Stimulated activated naive B cell treated with anti-CD40 and anti-IgM and Interleukin-4, amounts not matched to agents 10 μg/mL and 1 μg/mL and 100 μg/mL, for 72 hours (primary cell): ENCODE results near the gene TCF7L2.
A peak's percentile ranks its signal among the peaks of the same experiment; 100 is the strongest.

ENCODE experiments used
- ATAC-seq, 2 donors: fragments of 150-1000 bp; cut with Tn5 transposase; replicated peaks; 2 replicates each; pipeline ENCODE4 v1.10.0; 2021; ENCODE audit warnings: moderate library complexity in 1 of 2
- DNase-seq: peaks from one replicate; pipeline ENCODE4 v3.0.0; 2021
- H3K27ac Mint-ChIP-seq: one replicate; pipeline ENCODE4 v1.8.0; 2022; ENCODE audit warnings: mild to moderate bottlenecking, mixed read lengths
- H3K27me3 Mint-ChIP-seq, 2 donors: one replicate each; pipeline ENCODE4 v1.8.0; 2022; ENCODE audit warnings: mixed read lengths in 2 of 2
- H3K36me3 Mint-ChIP-seq, 2 donors: one replicate each; pipeline ENCODE4 v1.8.0; 2022; ENCODE audit warnings: mixed read lengths in 2 of 2, mild to moderate bottlenecking in 1 of 2
- H3K4me1 Mint-ChIP-seq, 2 donors: one replicate each; pipeline ENCODE4 v1.8.0; 2022; ENCODE audit warnings: mixed read lengths in 2 of 2, mild to moderate bottlenecking in 1 of 2
- H3K4me3 Mint-ChIP-seq, 2 donors: one replicate each; pipeline ENCODE4 v1.8.0; 2022; ENCODE audit warnings: mild to moderate bottlenecking in 2 of 2, mixed read lengths in 2 of 2, moderate library complexity in 1 of 2
- H3K9me3 Mint-ChIP-seq, 2 donors: one replicate each; pipeline ENCODE4 v1.8.0; 2022; ENCODE audit warnings: mixed read lengths in 2 of 2, mild to moderate bottlenecking in 1 of 2

The TCF7L2 gene

GRCh38 chr10:112949875-112950507 lies at the start of gene TCF7L2:
Gene TCF7L2 (plus strand): TSS chr10:112950247. CDS start chr10:112950757, 510 bp downstream.
- H3K27me3 Mint-ChIP-seq: peaks cover 55 to 64% of the 10 kb centered on the region in 2 donors

GRCh38 chr10:112902730-112903129 lies 47.3 kb upstream of the TCF7L2 start:
- no peaks in the 10 kb centered on the region for H3K36me3 Mint-ChIP-seq
- ATAC-seq (no peak), DNase-seq (no peak)
- no peak overlapping the region for H3K27ac Mint-ChIP-seq
- no peaks in the 10 kb centered on the region for H3K9me3 Mint-ChIP-seq
- peaks cover 8 to 16% of the 10 kb centered on the region in 2 donors for H3K27me3 Mint-ChIP-seq
- H3K4me3 Mint-ChIP-seq: no peak overlapping the region
- H3K4me1 Mint-ChIP-seq: no peaks in the 10 kb centered on the region

More at GRCh38 chr10:112949875-112950507, at the start of gene TCF7L2:
- peaks cover 18 to 34% of the 10 kb centered on the region in 2 donors for H3K4me1 Mint-ChIP-seq
- no peak for DNase-seq
- peak; percentile 52 to 56 for ATAC-seq
- H3K27ac Mint-ChIP-seq: peak within 1 kb of the TSS; percentile 89
- H3K36me3 Mint-ChIP-seq: peaks cover 0 to 3% of the 10 kb centered on the region in 2 donors
- H3K4me3 Mint-ChIP-seq: peak within 1 kb of the TSS; percentile 84 to 86
- no peaks in the 10 kb centered on the region for H3K9me3 Mint-ChIP-seq

GRCh38 chr10:112904000-112904399 lies 46.0 kb upstream of the TCF7L2 start:
- DNase-seq (no peak), ATAC-seq (no peak)
- Mint-ChIP-seq H3K27ac (no peak overlapping the region), H3K4me3 (no peak overlapping the region), H3K9me3 (no peaks in the 10 kb centered on the region), H3K4me1 (no peaks in the 10 kb centered on the region), H3K27me3 (peaks cover 7 to 8% of the 10 kb centered on the region in 2 donors), H3K36me3 (no peaks in the 10 kb centered on the region)

GRCh38 chr10:112906945-112907344 lies 43.1 kb upstream of the TCF7L2 start:
- no peaks in the 10 kb centered on the region for H3K36me3 Mint-ChIP-seq
- no peak for ATAC-seq

GRCh38 chr10:112907893-112908292 lies 42.2 kb upstream of the TCF7L2 start:
- peaks cover under 1 to 2% of the 10 kb centered on the region in 2 donors for H3K9me3 Mint-ChIP-seq
- H3K4me1 Mint-ChIP-seq: peaks cover 0 to 2% of the 10 kb centered on the region in 2 donors
- H3K27me3 Mint-ChIP-seq: peaks cover 3 to 8% of the 10 kb centered on the region in 2 donors
- H3K4me3 Mint-ChIP-seq: no peak overlapping the region
- no peak for ATAC-seq
- DNase-seq: no peak
- H3K36me3 Mint-ChIP-seq: peaks cover 0 to 2% of the 10 kb centered on the region in 2 donors
- H3K27ac Mint-ChIP-seq: no peak overlapping the region

More at GRCh38 chr10:112906945-112907344, 43.1 kb upstream of the TCF7L2 start:
- DNase-seq: no peak
- Mint-ChIP-seq H3K27me3 (peaks cover 7 to 9% of the 10 kb centered on the region in 2 donors), H3K4me1 (no peaks in the 10 kb centered on the region), H3K4me3 (no peak overlapping the region), H3K9me3 (no peaks in the 10 kb centered on the region), H3K27ac (no peak overlapping the region)

- H3K27me3 Mint-ChIP-seq: peaks cover 3 to 8% of the 10 kb centered on the region in 2 donors
- peaks cover 0 to 3% of the 10 kb centered on the region in 2 donors for H3K36me3 Mint-ChIP-seq
- H3K9me3 Mint-ChIP-seq: peaks cover 3 to 4% of the 10 kb centered on the region in 2 donors
- H3K27ac Mint-ChIP-seq: no peak overlapping the region
- peaks cover 0 to 2% of the 10 kb centered on the region in 2 donors for H3K4me1 Mint-ChIP-seq
- ATAC-seq (no peak), DNase-seq (no peak)
- H3K4me3 Mint-ChIP-seq: no peak overlapping the region
Measured at GRCh38 chr10:112911206-112911605, 38.8 kb upstream of the TCF7L2 start.

- Mint-ChIP-seq H3K4me1 (peaks cover 0 to 2% of the 10 kb centered on the region in 2 donors), H3K9me3 (peaks cover 3 to 4% of the 10 kb centered on the region in 2 donors), H3K27ac (no peak overlapping the region), H3K36me3 (peaks cover 2 to 3% of the 10 kb centered on the region in 2 donors), H3K27me3 (peaks cover 8 to 10% of the 10 kb centered on the region in 2 donors), H3K4me3 (no peak overlapping the region)
- ATAC-seq (no peak), DNase-seq (no peak)
Measured at GRCh38 chr10:112912410-112912928, 37.6 kb upstream of the TCF7L2 start.

- peaks cover 0 to 2% of the 10 kb centered on the region in 2 donors for H3K4me1 Mint-ChIP-seq
- H3K9me3 Mint-ChIP-seq: peaks cover 3 to 4% of the 10 kb centered on the region in 2 donors
Measured at GRCh38 chr10:112913255-112913654, 36.8 kb upstream of the TCF7L2 start.

GRCh38 chr10:112913661-112914287 lies 36.3 kb upstream of the TCF7L2 start:
- Mint-ChIP-seq H3K4me3 (no peak overlapping the region), H3K4me1 (peaks cover 0 to 2% of the 10 kb centered on the region in 2 donors), H3K9me3 (peaks cover 3 to 4% of the 10 kb centered on the region in 2 donors), H3K27ac (no peak overlapping the region), H3K27me3 (peaks cover 8 to 10% of the 10 kb centered on the region in 2 donors), H3K36me3 (peaks cover 2 to 3% of the 10 kb centered on the region in 2 donors)
- no peak for ATAC-seq
- no peak for DNase-seq

More at GRCh38 chr10:112913255-112913654, 36.8 kb upstream of the TCF7L2 start:
- peaks cover 8 to 10% of the 10 kb centered on the region in 2 donors for H3K27me3 Mint-ChIP-seq
- DNase-seq (no peak), ATAC-seq (no peak)
- no peak overlapping the region for H3K4me3 Mint-ChIP-seq
- H3K27ac Mint-ChIP-seq: no peak overlapping the region
- peaks cover 2 to 3% of the 10 kb centered on the region in 2 donors for H3K36me3 Mint-ChIP-seq

- Mint-ChIP-seq H3K27ac (no peak overlapping the region), H3K4me3 (no peak overlapping the region), H3K27me3 (peaks cover 8 to 10% of the 10 kb centered on the region in 2 donors), H3K36me3 (peaks cover 2 to 3% of the 10 kb centered on the region in 2 donors), H3K9me3 (peaks cover 3 to 4% of the 10 kb centered on the region in 2 donors), H3K4me1 (peaks cover 0 to 2% of the 10 kb centered on the region in 2 donors)
- ATAC-seq: no peak
- DNase-seq: no peak
Measured at GRCh38 chr10:112914288-112914952, 35.6 kb upstream of the TCF7L2 start.

- H3K36me3 Mint-ChIP-seq: peaks cover 3 to 4% of the 10 kb centered on the region in 2 donors
- DNase-seq (no peak), ATAC-seq (peak; percentile 65 to 83)
- H3K9me3 Mint-ChIP-seq: peaks cover 3 to 4% of the 10 kb centered on the region in 2 donors
- H3K27me3 Mint-ChIP-seq: peaks cover 8 to 10% of the 10 kb centered on the region in 2 donors
- no peak overlapping the region for H3K27ac Mint-ChIP-seq
- H3K4me1 Mint-ChIP-seq: peaks cover 0 to 2% of the 10 kb centered on the region in 2 donors
- H3K4me3 Mint-ChIP-seq: no peak overlapping the region
Measured at GRCh38 chr10:112915590-112916572, 34.2 kb upstream of the TCF7L2 start.

- Mint-ChIP-seq H3K27me3 (peaks cover 4 to 10% of the 10 kb centered on the region in 2 donors), H3K36me3 (peaks cover 3 to 4% of the 10 kb centered on the region in 2 donors), H3K4me1 (peaks cover 0 to 2% of the 10 kb centered on the region in 2 donors), H3K9me3 (peaks cover 3 to 4% of the 10 kb centered on the region in 2 donors), H3K4me3 (no peak overlapping the region), H3K27ac (no peak overlapping the region)
- DNase-seq (no peak), ATAC-seq (no peak)
Measured at GRCh38 chr10:112917681-112918080, 32.4 kb upstream of the TCF7L2 start.

- H3K4me1 Mint-ChIP-seq: no peaks in the 10 kb centered on the region
- H3K27ac Mint-ChIP-seq: no peak overlapping the region
- DNase-seq (no peak), ATAC-seq (no peak)
- H3K27me3 Mint-ChIP-seq: peaks cover 0 to 10% of the 10 kb centered on the region in 2 donors
- H3K9me3 Mint-ChIP-seq: peaks cover 0 to 1% of the 10 kb centered on the region in 2 donors
- H3K36me3 Mint-ChIP-seq: peaks cover 0 to 4% of the 10 kb centered on the region in 2 donors
- H3K4me3 Mint-ChIP-seq: no peak overlapping the region
Measured at GRCh38 chr10:112918771-112919170, 31.3 kb upstream of the TCF7L2 start.
